SU-DHL-6 (cell line): Measurements from ENCODE around the gene GLRA1.

ENCODE experiments used
- EZH2phosphoT487 ChIP-seq: fragments of 200-600 bp; sonication (generic), shearing (Covaris generic); conservative IDR thresholded peaks from 2 replicates; pipeline ENCODE4 v1.6.1; 2018; ENCODE audit warnings: mild to moderate bottlenecking, antibody characterized with exemption, low read length, moderate library complexity, mixed read lengths
- TF ChIP-seq, protein P1 (sequence below): fragments of 200-600 bp; sonication (generic); IDR thresholded peaks from one replicate; pipeline ENCODE4 v1.5.1; 2017; ENCODE audit warnings: antibody characterized with exemption, mild to moderate bottlenecking, low read length, moderate library complexity; ENCODE audit not compliant: insufficient read depth, poor library complexity, severe bottlenecking

DNA sequence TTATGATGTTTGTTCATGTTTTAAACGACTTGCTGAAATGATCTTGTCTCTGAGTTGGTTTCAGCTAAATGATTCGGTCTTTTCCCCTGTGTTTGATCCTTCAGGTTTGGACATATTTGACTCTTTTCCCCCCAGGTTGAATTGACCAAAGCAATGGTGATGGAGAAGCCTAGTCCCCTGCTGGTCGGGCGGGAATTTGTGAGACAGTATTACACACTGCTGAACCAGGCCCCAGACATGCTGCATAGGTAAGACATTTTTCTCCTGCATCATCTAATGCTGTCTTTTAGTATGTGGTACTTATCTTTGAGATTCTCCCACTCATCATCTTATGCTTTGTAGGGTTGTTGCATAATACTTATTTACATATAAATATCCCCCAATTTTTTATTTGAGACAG lies 138.2 kb downstream of the GLRA1 start:
- TF ChIP-seq, protein P1, sequence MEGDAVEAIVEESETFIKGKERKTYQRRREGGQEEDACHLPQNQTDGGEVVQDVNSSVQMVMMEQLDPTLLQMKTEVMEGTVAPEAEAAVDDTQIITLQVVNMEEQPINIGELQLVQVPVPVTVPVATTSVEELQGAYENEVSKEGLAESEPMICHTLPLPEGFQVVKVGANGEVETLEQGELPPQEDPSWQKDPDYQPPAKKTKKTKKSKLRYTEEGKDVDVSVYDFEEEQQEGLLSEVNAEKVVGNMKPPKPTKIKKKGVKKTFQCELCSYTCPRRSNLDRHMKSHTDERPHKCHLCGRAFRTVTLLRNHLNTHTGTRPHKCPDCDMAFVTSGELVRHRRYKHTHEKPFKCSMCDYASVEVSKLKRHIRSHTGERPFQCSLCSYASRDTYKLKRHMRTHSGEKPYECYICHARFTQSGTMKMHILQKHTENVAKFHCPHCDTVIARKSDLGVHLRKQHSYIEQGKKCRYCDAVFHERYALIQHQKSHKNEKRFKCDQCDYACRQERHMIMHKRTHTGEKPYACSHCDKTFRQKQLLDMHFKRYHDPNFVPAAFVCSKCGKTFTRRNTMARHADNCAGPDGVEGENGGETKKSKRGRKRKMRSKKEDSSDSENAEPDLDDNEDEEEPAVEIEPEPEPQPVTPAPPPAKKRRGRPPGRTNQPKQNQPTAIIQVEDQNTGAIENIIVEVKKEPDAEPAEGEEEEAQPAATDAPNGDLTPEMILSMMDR: no peak
- no peak for TF ChIP-seq EZH2phosphoT487
